GM19240 (cell line): Measurements from ENCODE around the gene GPR12.

Source experiments
- DNase-seq: peaks from one replicate; pipeline ENCODE4 v3.0.0; 2011; ENCODE audit warnings: low spot score; ENCODE audit not compliant: insufficient read length

GPR12 gene, protein sequence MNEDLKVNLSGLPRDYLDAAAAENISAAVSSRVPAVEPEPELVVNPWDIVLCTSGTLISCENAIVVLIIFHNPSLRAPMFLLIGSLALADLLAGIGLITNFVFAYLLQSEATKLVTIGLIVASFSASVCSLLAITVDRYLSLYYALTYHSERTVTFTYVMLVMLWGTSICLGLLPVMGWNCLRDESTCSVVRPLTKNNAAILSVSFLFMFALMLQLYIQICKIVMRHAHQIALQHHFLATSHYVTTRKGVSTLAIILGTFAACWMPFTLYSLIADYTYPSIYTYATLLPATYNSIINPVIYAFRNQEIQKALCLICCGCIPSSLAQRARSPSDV

DNA sequence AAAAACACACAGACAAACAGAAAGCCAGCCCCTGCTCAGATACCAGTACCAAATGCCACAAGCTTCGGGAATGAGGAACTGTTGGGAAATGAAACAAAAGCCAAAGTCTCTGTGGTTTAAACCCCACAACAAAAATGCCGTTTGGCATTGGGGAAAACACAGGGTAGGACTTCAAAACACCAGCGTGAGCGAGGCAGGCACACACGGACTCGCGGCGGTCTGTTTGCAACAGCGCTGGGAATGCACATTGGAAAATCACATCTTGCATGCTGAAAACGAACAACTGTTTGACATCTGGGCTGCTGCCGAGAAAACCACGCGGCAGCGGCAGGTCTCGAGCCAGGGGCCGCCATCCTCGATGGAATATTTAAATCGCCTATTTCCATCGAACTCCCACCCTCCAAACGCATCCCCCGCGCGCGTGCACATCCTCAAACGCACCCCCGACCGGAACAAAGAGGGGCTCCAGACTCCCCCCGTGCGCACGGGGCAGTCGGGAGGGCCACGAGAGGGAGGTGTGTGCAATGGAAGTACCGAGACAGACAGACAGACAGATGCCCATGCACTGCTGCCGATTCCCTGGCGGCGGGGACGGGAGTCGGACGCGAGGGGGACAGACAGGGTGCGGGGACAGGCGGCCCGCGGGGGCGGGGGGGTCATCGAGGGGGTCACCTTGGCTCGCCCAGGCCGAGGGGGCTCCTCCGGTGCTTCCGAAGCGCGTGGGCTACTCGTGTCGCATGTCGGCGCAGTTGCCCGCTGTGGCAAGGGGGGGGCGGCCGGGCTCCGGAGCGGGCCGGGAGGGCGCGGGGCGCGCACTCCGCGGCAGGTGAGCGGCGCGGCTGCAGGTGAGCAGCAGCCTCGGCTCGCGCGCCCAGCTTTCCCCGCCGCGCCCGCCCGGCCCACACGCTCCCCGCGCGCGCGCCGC is at the start of gene GPR12:
TSS of gene GPR12 (minus strand) at position 880 of the 925 bp plus-strand sequence. CDS start 959 bp downstream, outside the sequence.
- DNase-seq, result no peak

DNA sequence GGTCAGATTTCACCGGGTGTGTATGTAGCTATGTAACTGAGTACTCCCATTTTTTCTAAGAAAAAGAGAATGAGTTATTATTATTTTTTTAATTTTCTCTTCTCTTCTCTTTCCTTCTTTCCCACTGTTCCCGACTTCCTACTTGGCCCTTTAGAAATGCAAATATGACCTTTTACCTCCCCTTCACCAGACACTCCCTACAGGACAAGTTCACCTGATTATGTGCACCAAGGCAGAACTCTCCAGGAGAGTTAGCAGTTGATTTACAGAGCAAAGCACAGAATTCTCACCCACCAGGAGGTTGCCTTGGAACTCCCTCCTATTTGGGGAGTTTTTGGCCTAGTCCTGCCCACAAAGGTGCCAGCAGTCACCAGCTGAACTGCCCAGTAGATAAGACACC is 49.5 kb upstream of the GPR12 start:
- no peak for DNase-seq

DNA sequence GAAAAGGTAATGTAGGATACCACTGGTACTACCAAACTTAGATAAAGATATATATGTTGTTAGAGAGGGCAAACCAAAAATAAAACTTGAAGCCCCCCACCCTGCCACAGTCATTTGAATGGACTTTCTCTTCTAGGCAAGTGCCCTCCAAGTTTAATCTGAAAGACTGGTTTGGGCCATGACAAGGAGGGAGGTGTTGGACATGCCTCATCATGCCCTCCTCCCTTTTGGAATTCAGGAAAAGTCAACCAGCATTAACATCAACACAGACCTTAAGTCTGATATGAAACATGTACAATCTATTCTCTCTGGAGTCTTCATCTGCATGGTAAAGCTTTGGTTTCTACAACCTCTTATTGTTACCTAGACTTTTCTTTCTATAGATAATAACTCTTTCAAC is 46.3 kb upstream of the GPR12 start:
- DNase-seq, result no peak

DNA sequence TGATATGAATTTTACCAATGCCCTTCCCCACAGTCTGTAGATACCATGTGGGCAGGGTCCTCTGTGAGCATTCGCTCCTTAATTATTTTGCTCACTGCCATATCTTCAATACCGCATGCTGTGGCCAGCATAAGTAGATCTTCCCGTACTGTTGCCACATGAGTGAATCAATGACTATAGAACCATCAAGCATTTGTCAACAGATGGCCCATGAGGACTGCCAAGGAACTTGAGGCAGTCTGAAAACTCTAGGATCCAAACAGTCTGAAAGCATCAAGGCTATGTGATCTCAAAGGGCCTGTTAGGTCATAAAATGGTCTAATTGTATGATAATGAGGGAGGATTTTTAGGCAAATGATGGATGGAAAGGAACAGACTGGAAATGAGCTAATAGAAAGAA is 27.4 kb upstream of the GPR12 start:
- DNase-seq, result no peak

DNA sequence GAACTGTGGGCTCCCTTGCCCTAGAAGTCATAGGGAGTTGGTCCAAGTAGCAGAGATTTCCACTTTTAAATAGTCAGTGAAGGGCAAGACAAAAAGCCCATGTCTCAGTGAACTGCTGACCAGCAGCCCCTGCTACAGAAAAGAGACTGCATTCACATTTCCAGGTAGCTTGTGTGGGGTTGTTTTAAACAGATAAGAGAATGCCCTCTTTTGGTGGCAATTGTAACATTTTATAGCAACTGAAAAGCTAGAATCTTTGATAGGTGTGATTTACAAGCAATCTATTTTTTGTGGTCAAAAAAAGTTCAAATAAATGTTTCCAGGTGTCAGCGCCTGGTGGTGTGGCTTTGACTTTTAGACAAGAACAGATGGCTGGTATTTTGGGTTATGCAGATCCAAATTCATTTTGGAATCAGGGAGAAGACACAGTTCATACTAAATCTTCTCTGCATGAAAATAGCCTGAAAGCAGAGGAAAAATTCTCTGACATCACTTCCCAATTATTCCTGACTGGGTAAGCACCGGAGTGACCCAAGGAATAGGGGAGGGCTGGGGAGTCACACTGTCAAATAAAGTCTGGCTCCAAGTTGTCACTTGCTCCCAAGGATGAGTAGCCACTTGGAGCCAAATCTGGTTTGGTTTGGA is 26.2 kb upstream of the GPR12 start:
- DNase-seq, result no peak

DNA sequence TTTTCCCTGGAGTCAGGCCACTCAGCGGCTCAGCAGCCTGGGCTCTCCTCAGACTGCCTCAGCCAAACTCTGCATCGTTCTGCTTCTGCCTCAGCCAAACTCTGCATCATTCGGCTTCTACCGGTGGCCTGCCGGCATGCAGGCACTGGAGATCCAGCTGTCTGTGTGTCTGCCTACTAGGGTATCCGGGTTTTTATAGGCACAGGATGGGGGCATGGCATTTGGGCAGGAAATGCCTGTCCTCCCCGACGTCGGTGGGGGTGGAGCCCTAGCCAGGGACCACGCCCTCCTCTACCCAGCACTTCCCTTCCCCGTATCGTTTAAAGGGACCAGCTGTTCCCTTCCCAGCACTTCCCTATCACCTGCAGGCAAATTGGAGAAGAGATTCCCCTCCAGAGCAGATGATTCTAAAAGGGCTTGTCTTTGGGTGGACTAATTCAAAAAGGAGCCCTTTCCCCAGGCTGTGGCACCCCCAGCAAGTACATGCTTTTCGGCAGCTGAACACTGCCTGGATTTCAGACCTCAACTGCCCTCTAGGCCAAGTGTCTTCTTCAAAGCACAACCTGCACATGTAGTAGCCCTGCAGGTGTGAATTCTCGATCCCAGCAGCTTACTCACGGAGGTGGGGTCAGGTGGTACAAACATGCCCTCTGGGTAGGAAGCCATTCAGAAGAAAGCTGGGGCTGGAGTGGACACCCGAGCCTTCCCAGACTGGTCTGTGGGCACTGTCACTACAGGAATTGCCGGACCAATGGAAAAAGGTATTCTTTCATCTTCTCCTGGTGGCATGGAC is 25.4 kb upstream of the GPR12 start:
- no peak for DNase-seq

DNA sequence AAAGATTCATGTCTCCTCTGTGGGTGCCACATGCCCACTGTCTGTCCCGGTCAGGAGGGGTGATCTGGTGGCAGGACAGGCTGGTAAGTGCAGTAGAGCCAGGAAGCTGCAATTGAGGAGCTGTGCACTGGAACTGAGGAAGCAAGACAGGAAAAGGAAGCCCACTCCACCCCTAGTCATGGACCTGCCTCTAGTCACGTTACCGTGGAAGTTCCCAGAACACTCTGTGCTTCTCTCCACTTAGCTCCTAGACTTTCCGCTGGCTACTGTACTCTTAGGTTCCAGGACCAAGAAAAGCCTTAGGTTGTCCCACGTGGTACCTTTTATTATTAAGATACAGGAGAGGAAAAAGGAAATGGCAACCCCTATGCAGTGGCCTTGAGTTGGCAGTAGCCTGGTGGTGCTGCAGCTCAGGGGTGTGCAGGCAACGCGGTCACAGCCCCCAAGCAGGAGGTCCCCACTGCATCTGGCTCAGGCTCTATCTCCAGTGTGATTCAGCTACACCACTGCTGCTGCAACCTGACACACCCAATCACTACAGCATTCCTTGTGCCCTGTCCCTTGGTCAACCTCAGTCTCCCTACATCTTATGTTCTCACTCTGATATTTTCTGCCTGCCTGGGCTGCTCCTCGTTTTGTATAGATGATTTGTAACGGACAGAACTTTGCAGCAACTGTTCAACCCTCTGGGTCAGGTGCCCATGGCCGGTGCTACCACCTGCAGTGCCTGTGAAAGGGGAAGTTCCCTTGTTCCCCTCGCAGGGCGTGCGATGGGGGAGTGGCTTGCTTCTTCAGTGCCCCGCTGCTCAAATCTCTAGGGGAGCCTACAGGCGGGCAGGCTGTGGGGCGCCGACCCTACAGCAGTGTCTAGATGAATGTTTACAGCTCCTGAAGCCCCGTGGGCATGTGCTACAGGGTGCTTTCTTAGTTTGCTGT is 24.4 kb upstream of the GPR12 start:
- no peak for DNase-seq

DNA sequence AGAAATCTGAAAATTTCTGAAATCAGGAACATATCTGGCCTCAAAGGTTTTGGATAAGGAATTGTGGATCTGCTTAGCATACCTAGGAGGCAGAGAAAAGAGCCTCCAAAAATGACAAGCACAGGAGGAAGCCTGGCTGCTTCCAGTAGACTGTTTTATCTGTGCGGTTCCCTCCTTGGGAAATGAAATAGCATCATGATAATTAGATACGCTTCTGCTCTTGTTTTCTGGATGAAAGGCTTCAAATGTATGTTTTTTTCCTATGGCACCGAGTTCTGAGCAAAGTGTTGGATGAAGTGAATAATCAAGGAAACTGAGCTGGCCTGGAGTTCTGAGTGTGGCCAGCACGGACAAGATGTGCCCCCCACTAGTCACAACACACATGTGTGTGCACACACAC is 19.8 kb upstream of the GPR12 start:
- DNase-seq, result no peak

DNA sequence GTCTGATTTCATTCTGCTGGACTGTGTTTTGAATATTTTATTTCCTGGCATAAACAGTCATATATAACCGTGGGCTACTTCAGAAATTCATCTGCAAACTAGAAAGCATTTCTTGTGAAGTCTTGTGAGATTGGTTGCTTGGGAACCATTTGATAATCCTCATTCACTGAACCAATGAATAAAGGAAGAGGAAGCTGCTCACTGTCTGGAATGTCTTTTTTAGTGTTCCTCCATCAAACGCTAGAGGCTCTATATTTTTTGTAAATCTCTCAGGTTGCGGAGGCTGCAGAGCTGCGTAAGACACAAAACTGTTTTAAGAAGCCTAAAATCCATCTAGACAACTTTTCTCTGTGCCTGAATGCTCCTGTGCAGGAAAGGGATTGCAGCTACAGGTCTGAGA is 18.7 kb upstream of the GPR12 start:
- DNase-seq, result no peak

DNA sequence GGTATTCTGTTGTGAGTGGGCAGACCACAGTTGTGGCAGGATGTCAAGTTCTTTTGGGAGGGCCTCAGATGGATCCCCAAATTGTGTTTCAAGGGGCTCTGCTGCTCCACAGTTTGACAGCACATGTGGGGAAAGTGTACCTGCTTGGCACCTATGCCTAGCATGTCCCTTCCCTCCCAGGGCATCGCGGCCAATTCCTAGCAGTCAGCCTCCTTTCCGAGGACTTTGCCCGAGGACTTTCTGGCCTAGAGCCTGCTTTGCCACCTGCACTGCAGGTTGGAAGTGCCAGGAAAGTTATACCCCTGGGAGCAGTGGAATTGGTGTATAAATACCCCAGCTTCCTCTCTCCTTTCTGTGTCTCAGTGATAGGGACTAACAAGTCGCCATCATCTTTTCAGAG is 11.9 kb upstream of the GPR12 start:
- no peak for DNase-seq

DNA sequence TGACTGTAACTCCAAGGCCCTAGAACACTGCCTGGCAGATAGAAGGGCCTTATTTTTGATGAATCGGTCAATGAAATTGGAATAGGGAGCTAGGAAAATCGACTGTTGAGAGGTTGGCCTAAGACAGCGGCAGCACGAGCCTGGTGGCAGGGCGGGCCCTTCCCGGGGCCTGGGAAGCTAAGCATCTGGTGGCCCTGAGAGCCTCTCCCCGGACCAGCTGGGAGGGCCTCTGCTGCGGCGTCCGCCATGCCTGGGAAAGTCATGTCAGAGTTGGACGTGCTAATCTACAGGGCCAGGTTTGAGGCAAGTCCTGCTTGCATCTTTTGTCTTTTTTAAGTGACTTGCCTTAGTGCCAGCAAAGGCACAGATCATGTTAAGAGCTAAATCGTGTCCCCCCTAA is 11.2 kb upstream of the GPR12 start:
- no peak for DNase-seq

DNA sequence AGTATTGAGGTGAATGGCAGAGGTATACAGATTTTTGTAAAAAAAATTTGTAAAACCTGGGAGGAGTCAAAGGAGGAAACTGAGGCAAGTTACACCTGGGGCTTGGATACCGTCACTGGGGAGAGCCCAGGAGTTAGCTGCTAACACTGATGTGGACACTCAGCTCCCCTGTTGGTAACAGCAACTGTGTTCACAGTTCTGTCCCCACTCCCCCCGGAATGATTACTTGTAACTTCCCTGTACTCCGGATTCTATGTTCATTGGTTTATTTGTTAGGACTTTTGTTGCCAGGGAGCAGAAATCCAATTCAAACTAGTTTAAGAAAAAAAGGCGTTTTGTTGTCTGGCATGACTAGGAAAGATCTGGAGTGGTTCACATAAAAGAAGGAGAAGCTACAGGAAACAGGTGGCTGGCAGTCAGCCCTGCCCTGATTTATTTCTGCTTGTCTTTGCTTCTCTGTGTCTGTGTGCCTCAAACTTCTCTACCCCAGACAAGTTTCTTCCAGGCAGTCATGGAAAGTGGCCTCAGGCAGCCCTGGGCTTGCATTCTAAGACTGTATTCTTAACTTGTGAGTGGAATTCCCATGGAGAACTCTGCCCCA is 2.3 kb upstream of the GPR12 start:
- DNase-seq, result no peak

DNA sequence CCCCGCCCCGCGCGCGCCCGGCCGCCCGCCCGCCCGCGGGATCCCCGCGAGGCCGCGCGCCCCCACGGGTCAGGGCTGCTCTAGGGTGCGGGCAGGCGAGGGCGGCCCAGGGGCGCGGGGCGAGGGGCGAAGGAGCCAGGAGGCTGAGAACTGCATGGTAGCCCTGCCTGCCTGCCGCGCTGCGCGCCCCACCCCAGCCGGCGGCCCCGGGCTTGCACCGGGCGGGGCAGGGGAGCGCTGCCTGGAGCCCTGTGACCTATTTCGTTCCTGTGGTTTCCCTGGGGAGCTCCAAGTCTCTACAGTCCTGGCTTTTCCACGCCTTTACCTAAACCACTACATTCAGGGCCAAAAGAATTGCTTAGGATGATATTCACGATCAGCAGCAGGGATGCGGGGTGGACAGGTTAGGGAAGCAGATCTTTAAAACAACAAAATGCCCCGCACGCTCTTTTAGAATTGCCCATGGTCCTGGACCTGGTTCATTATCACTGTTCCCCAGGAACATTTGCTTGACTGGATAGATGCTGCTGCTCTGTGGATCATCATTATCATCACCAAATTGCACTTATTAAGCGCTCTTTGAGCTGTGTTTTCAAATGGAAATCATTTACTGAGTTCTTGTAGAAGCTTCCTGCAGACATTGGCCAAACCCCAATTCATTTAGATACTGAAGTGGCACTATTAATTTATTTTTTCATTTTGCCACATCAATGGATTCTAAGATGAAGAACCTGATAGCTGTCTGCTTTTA is 421 bp upstream of the GPR12 start:
- no peak for DNase-seq

DNA sequence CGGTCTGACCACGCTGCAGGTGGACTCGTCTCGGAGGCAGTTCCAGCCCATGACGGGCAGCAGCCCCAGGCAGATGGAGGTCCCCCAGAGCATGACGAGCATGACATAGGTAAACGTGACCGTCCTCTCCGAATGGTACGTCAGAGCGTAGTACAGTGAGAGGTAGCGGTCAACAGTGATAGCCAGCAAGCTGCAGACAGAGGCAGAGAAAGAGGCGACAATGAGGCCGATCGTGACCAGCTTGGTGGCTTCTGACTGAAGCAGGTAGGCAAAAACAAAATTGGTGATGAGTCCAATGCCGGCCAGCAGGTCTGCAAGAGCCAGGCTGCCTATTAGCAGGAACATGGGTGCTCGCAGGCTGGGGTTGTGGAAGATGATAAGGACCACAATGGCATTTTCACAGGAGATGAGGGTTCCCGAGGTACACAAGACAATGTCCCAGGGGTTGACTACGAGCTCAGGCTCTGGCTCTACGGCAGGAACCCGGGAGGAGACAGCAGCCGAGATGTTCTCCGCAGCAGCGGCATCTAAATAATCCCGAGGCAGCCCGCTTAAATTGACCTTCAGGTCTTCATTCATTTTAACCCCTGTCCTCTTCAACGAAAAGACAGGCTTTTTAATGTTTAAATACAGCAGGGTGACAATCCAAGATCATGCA is 1.2 kb downstream of the GPR12 start:
- no peak for DNase-seq

DNA sequence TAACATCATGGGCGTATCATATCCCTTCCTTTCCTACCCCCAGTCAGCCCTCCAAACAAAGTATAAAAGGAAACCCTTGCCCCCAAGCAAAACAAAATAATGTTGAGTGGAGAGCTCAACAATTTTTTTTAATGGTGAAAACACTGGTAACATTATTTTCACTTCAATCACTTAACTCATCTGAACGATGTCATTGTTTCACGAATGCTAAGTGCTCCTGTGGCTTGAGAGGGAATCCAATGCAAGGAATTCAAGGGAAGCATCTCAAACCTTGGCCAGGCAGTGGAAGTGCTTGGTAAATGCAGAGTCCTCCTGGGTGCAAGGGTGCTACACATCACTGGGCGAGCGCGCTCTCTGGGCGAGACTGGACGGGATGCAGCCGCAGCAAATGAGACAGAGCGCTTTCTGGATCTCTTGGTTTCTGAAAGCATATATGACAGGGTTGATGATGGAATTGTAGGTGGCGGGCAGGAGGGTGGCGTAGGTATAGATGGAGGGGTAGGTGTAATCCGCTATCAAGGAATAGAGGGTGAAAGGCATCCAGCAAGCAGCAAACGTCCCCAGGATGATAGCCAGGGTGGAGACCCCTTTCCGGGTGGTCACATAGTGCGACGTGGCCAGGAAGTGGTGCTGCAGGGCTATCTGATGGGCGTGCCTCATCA is 2.0 kb downstream of the GPR12 start:
- no peak for DNase-seq

DNA sequence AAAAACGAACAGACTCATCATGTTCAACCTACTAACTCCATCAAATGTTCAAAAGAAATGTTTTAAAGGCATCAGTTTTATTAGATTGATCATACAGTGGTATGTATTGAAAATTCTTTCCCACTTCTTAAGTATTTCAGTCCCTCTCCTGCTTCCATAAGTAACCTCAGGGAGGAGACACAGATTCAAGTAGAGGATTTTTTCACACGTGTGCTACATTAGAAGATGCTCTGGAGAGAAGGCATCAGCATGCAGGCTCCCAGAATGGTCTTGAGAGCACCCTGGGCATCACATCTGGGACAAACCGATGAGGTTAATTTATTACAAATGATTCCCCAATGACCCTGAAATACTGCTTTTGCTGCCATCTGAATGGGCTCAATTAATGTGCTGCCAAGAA is 3.6 kb downstream of the GPR12 start:
- no peak for DNase-seq

DNA sequence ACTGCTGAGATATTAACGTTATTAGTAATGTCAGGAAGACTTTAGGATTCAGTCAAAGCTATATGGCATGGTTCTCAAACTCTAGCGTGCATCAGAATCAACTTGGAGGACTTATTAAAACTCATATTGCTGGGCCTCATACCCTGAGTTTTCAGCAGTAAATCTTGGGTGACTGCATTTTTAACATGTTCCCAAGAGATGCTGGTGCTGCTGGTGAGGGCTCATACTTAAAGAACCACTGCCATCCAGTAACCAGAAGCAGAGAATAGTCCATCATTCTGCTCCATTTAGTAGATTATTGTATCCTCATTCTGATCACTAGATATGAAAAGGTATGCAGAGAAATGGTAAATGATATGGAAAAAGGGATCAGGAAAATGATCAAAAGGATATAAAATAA is 7.9 kb downstream of the GPR12 start:
- no peak for DNase-seq

DNA sequence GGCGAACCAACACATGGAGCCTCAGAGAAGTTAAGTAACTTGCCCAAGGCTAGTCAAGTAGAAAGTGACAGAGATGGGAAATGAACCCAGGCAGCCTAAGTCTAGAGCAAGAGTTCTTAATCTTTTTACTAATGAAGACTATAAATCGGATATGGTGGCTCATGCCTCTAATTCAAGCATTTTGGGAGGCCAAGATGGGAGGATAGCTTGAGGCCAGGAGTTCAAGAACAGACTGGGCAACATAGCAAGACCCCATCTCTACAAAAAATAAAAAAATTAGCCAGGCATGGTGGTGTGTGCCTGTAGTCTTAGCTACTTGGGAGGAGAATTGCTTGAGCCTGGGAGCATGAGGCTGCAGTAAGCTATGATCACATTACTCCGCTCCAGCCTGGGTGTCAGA is 10.7 kb downstream of the GPR12 start:
- no peak for DNase-seq
